HEK293 (cell line): ENCODE data around the gene NEGR1.
A peak's percentile ranks its signal among the peaks of the same experiment; 100 is the strongest.

Source experiments
- CTCF ChIA-PET: fragments of 350-600 bp; formaldehyde crosslinking; extraction: SDS; loops from one replicate; lab custom pipeline; 2021; ENCODE audit warnings: antibody characterized with exemption; lab: Yijun Ruan, JAX
- POLR2A ChIA-PET: fragments of 300-600 bp; formaldehyde crosslinking; extraction: SDS; loops from one replicate; lab custom pipeline; 2020; ENCODE audit warnings: antibody characterized with exemption, inconsistent platforms; lab: Yijun Ruan, JAX
- H3K27ac ChIP-seq: fragments of 200-500 bp; sonication (Bioruptor generic); 2 replicates; pipeline ENCODE4 v1.5.1; 2014; ENCODE audit warnings: low read depth, low read length, control low read depth, inconsistent platforms; ENCODE audit errors: extremely low read depth
- H3K36me3 ChIP-seq, 2 experiments: fragments of 200-500 bp in 1 of 2; sonication (Bioruptor generic) in 1 of 2; 1 replicate in 1 of 2; 2 replicates in 1 of 2; pipeline ENCODE4 v1.5.1; 2014 to 2017; ENCODE audit warnings: inconsistent platforms in 2 of 2, low read length in 2 of 2; ENCODE audit not compliant: control insufficient read depth in 2 of 2, insufficient read depth in 1 of 2
- H3K4me1 ChIP-seq: fragments of 200-500 bp; sonication (Bioruptor generic); 2 replicates; pipeline ENCODE4 v1.5.1; 2014; ENCODE audit warnings: mild to moderate bottlenecking, low read length, inconsistent platforms; ENCODE audit not compliant: control insufficient read depth, insufficient read depth
- H3K4me3 ChIP-seq: 2 replicates; pipeline ENCODE4 v1.5.1; 2011; ENCODE audit warnings: low read depth, mild to moderate bottlenecking, control low read depth, low read length, moderate library complexity
- H3K9me3 ChIP-seq: fragments of 200-500 bp; sonication (Bioruptor generic); 2 replicates; pipeline ENCODE4 v1.5.1; 2014; ENCODE audit warnings: low read depth, low read length, inconsistent platforms; ENCODE audit not compliant: control insufficient read depth, insufficient read depth
- FEZF1 ChIP-seq: fragments of 450-650 bp; formaldehyde crosslinking; IDR thresholded peaks from 2 replicates; pipeline ENCODE4 v1.5.1; 2016; ENCODE audit warnings: missing biosample characterization, missing genetic modification characterization
- KLF7 ChIP-seq: fragments of 450-650 bp; formaldehyde crosslinking; IDR thresholded peaks from 2 replicates; pipeline ENCODE4 v1.5.1; 2016; ENCODE audit warnings: missing biosample characterization, missing genetic modification characterization, borderline replicate concordance
- SCRT1 ChIP-seq: fragments of 450-650 bp; formaldehyde crosslinking; IDR thresholded peaks from 2 replicates; pipeline ENCODE4 v1.5.1; 2016; ENCODE audit warnings: missing biosample characterization, missing genetic modification characterization, borderline replicate concordance
- TRIM28 ChIP-seq: IDR thresholded peaks from 2 replicates; pipeline ENCODE4 v1.6.1; 2011; ENCODE audit warnings: low read length, control low read depth, borderline replicate concordance
- ZBTB44 ChIP-seq: fragments of 450-650 bp; IDR thresholded peaks from 2 replicates; pipeline ENCODE4 v1.5.1; 2018; ENCODE audit warnings: missing biosample characterization, mild to moderate bottlenecking, missing genetic modification characterization
- ZBTB48 ChIP-seq: fragments of 450-650 bp; formaldehyde crosslinking; IDR thresholded peaks from 2 replicates; pipeline ENCODE4 v1.5.1; 2016; ENCODE audit warnings: missing biosample characterization, missing genetic modification characterization
- ZNF155 ChIP-seq: fragments of 450-650 bp; formaldehyde crosslinking; IDR thresholded peaks from 2 replicates; pipeline ENCODE4 v1.5.1; 2016; ENCODE audit warnings: missing biosample characterization, missing genetic modification characterization
- ZNF214 ChIP-seq: fragments of 450-650 bp; formaldehyde crosslinking; IDR thresholded peaks from 2 replicates; pipeline ENCODE4 v1.5.1; 2017; ENCODE audit warnings: missing biosample characterization, mild to moderate bottlenecking, missing genetic modification characterization, borderline replicate concordance
- ZNF221 ChIP-seq: fragments of 450-650 bp; formaldehyde crosslinking; IDR thresholded peaks from 2 replicates; pipeline ENCODE4 v1.5.1; 2017; ENCODE audit warnings: missing biosample characterization, missing genetic modification characterization, borderline replicate concordance
- ZNF223 ChIP-seq: fragments of 450-650 bp; formaldehyde crosslinking; IDR thresholded peaks from 2 replicates; pipeline ENCODE4 v1.5.1; 2016; ENCODE audit warnings: missing biosample characterization, missing genetic modification characterization
- ZNF302 ChIP-seq: fragments of 450-650 bp; formaldehyde crosslinking; IDR thresholded peaks from 2 replicates; pipeline ENCODE4 v1.5.1; 2016; ENCODE audit warnings: missing biosample characterization, missing genetic modification characterization, low read depth
- ZNF350 ChIP-seq: fragments of 450-650 bp; formaldehyde crosslinking; IDR thresholded peaks from 2 replicates; pipeline ENCODE4 v1.5.0; 2017; ENCODE audit warnings: missing biosample characterization, mild to moderate bottlenecking, missing genetic modification characterization
- ZNF404 ChIP-seq: fragments of 450-650 bp; formaldehyde crosslinking; IDR thresholded peaks from 2 replicates; pipeline ENCODE4 v1.5.1; 2017; ENCODE audit warnings: missing biosample characterization, missing genetic modification characterization
- ZNF473 ChIP-seq: fragments of 450-650 bp; formaldehyde crosslinking; IDR thresholded peaks from 2 replicates; pipeline ENCODE4 v1.5.1; 2017; ENCODE audit warnings: missing biosample characterization, missing genetic modification characterization
- ZNF521 ChIP-seq: fragments of 450-650 bp; formaldehyde crosslinking; IDR thresholded peaks from 2 replicates; pipeline ENCODE4 v1.5.1; 2017; ENCODE audit warnings: missing biosample characterization, mild to moderate bottlenecking, missing genetic modification characterization
- ZNF558 ChIP-seq: fragments of 450-650 bp; formaldehyde crosslinking; IDR thresholded peaks from 2 replicates; pipeline ENCODE4 v1.5.1; 2016; ENCODE audit warnings: missing biosample characterization, missing genetic modification characterization
- ZNF654 ChIP-seq: fragments of 450-650 bp; formaldehyde crosslinking; IDR thresholded peaks from 2 replicates; pipeline ENCODE4 v1.5.1; 2016; ENCODE audit warnings: low read depth, missing biosample characterization, missing genetic modification characterization
- ZNF776 ChIP-seq: fragments of 450-650 bp; formaldehyde crosslinking; IDR thresholded peaks from 2 replicates; pipeline ENCODE4 v1.5.0; 2017; ENCODE audit warnings: missing biosample characterization, missing genetic modification characterization, borderline replicate concordance
- TF ChIP-seq, protein P1 (sequence below): fragments of 450-650 bp; formaldehyde crosslinking; IDR thresholded peaks from 2 replicates; pipeline ENCODE4 v1.5.1; 2016; ENCODE audit warnings: missing biosample characterization, missing genetic modification characterization
- TF ChIP-seq, protein P2 (sequence below): fragments of 450-650 bp; formaldehyde crosslinking; IDR thresholded peaks from 2 replicates; pipeline ENCODE4 v1.5.1; 2016; ENCODE audit warnings: missing biosample characterization, missing genetic modification characterization
- TF ChIP-seq, protein P3 (sequence below): fragments of 450-650 bp; formaldehyde crosslinking; IDR thresholded peaks from 2 replicates; pipeline ENCODE4 v1.5.1; 2017; ENCODE audit warnings: missing biosample characterization, missing genetic modification characterization

Gene NEGR1

GRCh38 chr1:71522721-71523120 is 759.6 kb downstream of the NEGR1 start:
- ChIA-PET POLR2A (no interaction called here), CTCF (no interaction called here)
- Histone ChIP-seq H3K27ac (no peak overlapping the region), H3K4me1 (no peaks in the 10 kb centered on the region), H3K4me3 (no peak overlapping the region), H3K36me3 (no peaks in the 10 kb centered on the region), H3K9me3 (no peaks in the 10 kb centered on the region)
- TF ChIP-seq ZNF473 (tag by site-specific recombination) (no peak), SCRT1 (tag by site-specific recombination) (no peak), ZNF221 (tag by site-specific recombination) (no peak), ZNF558 (tag by site-specific recombination) (no peak), ZNF521 (tag by site-specific recombination) (no peak), ZNF223 (tag by site-specific recombination) (no peak), ZBTB48 (tag by site-specific recombination) (no peak), ZNF155 (no peak), ZNF350 (tag by site-specific recombination) (no peak), KLF7 (no peak), TRIM28 (no peak), ZNF302 (tag by site-specific recombination) (no peak), ZBTB44 (tag by site-specific recombination) (no peak), ZNF776 (tag by site-specific recombination) (no peak), ZNF404 (tag by site-specific recombination) (no peak), ZNF214 (tag by site-specific recombination) (no peak), FEZF1 (tag by site-specific recombination) (no peak)
- TF ChIP-seq, protein P1, sequence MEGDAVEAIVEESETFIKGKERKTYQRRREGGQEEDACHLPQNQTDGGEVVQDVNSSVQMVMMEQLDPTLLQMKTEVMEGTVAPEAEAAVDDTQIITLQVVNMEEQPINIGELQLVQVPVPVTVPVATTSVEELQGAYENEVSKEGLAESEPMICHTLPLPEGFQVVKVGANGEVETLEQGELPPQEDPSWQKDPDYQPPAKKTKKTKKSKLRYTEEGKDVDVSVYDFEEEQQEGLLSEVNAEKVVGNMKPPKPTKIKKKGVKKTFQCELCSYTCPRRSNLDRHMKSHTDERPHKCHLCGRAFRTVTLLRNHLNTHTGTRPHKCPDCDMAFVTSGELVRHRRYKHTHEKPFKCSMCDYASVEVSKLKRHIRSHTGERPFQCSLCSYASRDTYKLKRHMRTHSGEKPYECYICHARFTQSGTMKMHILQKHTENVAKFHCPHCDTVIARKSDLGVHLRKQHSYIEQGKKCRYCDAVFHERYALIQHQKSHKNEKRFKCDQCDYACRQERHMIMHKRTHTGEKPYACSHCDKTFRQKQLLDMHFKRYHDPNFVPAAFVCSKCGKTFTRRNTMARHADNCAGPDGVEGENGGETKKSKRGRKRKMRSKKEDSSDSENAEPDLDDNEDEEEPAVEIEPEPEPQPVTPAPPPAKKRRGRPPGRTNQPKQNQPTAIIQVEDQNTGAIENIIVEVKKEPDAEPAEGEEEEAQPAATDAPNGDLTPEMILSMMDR (tag by site-specific recombination), result no peak
- TF ChIP-seq, protein P2, sequence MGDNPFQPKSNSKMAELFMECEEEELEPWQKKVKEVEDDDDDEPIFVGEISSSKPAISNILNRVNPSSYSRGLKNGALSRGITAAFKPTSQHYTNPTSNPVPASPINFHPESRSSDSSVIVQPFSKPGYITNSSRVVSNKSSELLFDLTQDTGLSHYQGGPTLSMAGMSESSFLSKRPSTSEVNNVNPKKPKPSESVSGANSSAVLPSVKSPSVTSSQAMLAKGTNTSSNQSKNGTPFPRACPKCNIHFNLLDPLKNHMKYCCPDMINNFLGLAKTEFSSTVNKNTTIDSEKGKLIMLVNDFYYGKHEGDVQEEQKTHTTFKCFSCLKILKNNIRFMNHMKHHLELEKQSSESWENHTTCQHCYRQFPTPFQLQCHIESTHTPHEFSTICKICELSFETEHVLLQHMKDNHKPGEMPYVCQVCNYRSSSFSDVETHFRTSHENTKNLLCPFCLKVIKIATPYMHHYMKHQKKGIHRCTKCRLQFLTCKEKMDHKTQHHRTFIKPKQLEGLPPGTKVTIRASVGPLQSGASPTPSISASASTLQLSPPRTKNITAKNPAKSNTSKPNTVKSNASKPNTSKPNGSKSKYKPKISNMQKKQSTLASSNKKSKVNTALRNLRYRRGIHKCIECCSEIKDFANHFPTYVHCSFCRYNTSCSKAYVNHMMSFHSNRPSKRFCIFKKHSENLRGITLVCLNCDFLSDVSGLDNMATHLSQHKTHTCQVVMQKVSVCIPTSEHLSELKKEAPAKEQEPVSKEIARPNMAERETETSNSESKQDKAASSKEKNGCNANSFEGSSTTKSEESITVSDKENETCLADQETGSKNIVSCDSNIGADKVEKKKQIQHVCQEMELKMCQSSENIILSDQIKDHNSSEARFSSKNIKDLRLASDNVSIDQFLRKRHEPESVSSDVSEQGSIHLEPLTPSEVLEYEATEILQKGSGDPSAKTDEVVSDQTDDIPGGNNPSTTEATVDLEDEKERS, result no peak

GRCh38 chr1:71521655-71522264 is 760.6 kb downstream of the NEGR1 start:
- no peak overlapping the region for H3K27ac ChIP-seq
- H3K9me3 ChIP-seq, result no peaks in the 10 kb centered on the region
- ChIA-PET POLR2A (no interaction called here), CTCF (no interaction called here)
- TF ChIP-seq ZNF654 (tag by site-specific recombination), result peak; percentile 39; the same call in 1 of the 2 replicates
- TF ChIP-seq, protein P3, sequence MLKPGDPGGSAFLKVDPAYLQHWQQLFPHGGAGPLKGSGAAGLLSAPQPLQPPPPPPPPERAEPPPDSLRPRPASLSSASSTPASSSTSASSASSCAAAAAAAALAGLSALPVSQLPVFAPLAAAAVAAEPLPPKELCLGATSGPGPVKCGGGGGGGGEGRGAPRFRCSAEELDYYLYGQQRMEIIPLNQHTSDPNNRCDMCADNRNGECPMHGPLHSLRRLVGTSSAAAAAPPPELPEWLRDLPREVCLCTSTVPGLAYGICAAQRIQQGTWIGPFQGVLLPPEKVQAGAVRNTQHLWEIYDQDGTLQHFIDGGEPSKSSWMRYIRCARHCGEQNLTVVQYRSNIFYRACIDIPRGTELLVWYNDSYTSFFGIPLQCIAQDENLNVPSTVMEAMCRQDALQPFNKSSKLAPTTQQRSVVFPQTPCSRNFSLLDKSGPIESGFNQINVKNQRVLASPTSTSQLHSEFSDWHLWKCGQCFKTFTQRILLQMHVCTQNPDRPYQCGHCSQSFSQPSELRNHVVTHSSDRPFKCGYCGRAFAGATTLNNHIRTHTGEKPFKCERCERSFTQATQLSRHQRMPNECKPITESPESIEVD (tag by site-specific recombination), result no peak
- no peaks in the 10 kb centered on the region for H3K4me1 ChIP-seq
- no peaks in the 10 kb centered on the region for H3K36me3 ChIP-seq
- no peak overlapping the region for H3K4me3 ChIP-seq
